GM21447 (cell line): ENCODE measurements around the gene PMM2.
"Not testable (repeated sequence)": the region's sequence is repeated elsewhere in the genome, so short reads cannot be mapped to it uniquely, and the experiment has no call there.

ENCODE experiments used
- ATAC-seq: cut with Tn5 transposase; IDR thresholded peaks from one replicate; pipeline ENCODE4 v1.9.1; 2021; ENCODE audit not compliant: unreplicated experiment

Gene PMM2

DNA sequence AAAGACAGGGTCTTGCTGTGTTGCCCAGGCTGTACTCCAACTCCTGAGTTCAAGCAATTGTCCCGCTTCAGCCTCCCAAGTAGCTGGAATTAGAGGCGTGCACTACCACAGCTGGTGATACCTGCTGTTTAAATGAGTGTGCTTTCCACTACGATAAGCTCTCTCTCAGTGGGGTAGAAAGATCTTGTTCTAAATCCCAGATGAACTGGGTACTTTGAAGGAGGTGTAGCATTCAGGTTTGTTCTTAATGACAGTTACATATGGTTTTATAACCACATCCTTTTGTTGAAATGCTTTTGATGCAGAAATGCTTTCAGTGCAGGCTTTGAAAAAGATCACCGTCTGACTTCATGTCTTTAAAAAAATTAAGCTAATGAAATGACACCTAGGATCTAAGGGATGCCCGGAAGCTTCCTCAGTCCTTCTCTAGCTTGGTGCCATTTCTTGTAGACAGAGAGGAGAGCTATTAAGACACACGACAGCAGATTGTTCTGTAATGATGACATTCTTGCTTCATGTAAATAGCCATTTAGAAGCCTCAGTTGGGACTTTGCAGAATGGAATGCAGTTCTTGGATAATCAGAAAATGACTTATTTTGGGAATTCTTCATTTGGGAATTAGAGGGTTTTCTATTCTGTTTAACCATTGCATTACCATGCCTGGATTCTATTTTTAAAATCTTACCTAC, 19.5 kb downstream of the PMM2 start:
- ATAC-seq = no peak

DNA sequence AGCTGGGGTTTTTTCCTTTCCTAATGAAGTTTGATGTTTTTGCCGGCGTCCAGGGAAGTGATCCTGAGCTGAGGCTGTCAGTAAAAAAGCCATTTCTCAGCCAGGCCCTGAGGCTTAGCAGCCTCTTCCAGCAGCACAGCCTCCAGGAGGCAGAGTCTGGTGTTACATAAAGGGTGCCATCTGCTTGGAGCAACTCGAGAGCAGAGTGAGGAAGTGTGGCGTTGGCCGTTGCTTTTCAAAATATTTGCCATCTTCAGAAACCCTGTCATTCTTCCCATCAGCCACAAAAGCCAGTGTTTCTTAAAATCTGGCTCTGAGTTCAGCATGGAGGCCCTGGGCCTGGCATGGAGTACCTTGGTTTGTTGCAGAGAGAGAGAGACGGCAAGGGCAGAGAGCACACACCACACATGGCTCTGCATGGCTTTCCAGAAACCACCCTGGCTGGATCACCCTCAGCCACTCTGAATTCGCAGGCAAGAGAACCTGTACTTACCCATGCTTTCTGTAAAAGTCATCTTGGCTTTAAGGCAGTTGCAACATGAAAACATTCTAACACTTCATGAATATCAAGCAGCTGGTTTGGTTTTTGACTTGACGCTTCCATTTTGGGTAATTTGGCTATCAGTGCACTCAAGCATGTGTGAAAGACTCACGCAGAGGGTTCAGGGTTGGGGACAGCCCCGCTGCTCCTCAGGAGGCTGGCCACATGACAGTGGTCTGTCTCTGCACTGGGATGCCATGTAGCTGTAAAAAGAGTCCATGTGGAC, 21.0 kb downstream of the PMM2 start:
- peak; percentile 77 for ATAC-seq

DNA sequence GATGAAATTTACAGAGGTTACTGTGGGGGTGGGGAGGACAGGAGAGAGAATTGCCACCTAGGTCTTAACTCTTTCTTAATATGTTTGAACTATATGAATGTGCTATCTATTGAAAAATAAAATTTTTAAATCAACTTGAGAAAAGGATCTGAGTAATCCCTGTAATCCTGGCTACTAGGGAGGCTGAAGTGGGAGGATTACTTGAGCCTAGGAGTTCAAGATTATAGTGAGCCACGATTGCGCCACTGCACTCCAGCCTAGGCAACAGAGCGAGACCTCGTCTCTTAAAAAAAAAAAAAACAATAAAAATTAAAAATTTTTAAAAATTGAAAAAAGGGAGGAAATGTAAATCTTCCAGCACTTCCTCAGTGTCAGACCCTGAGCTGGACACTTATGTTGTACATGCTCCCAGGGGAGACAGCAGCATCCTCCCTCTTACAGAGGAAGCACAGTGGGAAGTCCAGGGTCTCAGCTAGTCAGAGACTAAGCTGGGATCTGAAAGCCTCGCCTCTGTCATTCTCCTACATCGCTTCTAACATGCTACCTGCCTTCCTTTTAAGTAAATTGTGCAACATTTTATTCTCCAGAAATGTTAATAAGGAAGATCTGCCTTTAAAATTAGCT, 21.9 kb downstream of the PMM2 start:
- ATAC-seq = no peak

DNA sequence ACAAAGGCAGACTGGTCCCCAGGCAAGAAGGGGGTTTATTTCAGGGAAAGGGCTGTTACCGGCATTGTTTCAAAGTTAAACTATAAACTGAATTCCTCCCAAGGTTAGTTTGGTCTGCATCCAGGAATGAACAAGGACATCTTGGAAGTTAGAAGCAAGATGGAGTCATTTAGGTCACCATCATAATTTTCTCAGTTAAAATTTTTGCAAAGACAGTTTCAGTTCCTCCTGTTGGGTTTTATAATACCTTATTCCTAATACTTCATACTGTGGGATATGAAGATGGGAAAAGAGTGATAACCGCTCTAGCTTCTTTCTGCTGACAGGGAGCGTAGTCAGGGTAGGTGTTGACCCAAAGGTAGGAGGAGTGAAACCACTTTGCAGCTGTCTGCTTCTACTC, 24.8 kb downstream of the PMM2 start:
- ATAC-seq = no peak

DNA sequence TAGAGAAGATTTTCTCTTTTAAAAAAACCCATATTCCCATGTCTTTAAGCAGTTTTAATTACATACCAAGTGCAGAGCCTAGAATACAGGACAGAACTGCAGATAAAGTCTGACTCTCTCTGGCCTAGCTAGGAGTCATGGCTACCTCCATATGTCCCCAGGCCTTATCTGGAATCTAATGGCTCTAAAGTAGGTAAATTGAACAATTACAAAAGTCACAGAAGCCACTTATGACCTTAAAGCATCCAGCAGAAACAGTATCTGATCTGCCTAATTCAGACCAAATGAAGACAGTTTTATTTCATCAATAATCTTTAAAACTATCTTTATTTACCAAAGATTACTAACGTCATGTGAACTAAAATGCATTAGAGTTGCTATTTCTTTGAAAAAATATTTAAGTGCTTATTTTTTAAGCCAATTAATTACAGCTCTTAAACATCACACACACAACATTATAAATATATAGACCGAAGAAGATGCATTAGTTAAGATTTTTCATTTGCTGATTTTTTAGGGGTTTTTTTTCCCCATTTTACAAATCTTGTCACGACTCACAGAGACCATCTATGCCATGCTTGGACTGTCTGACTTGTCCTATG, 28.7 kb downstream of the PMM2 start:
- ATAC-seq = no peak

DNA sequence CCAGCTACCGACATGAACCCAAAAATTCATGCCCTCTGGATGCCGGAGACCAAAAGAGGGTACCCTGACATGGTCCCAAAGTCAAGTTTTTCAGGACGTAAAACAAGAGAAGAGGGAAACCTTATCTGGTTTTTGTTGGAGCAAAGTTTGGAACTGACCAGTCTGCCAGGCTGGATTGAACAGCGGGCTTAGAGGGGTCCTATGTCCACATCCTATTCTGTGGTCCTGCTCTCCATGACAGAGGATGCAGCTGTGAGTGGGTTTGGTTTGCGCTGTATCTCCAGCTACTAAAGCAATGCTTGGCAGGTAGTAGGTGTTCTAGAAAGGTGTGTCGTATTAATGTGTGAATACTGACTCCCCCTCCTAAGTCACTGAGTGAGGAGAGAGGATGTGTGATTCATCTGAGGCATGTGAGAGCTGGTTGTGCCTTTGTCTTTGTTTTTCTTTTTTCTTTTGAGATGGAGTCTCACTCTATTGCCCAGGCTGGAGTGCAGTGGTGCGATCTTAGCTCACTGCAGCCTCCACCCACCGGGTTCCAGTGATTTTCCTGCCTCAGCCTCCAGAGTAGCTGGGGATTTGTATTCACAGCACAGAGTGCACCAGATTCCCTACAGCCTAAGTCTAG, 31.0 kb downstream of the PMM2 start:
- no peak for ATAC-seq

DNA sequence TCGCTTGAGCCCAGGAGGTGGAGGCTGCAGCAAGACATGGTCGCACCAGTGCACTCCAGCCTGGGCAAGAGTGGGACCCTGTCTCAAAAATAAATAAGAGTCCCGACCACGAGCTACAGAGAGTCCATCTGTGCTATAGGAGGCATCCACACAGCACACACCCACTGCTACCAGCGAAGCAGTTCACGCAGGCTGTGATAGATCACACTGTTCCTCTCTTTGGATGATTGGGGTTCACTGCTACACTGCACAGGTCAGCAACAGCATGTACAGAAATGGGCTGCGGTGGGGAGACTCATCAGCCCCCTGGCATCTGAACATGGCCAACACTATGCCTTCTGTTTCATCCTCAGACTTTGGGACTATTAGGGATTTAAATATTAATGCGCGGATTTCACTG, 33.8 kb downstream of the PMM2 start:
- no peak for ATAC-seq

DNA sequence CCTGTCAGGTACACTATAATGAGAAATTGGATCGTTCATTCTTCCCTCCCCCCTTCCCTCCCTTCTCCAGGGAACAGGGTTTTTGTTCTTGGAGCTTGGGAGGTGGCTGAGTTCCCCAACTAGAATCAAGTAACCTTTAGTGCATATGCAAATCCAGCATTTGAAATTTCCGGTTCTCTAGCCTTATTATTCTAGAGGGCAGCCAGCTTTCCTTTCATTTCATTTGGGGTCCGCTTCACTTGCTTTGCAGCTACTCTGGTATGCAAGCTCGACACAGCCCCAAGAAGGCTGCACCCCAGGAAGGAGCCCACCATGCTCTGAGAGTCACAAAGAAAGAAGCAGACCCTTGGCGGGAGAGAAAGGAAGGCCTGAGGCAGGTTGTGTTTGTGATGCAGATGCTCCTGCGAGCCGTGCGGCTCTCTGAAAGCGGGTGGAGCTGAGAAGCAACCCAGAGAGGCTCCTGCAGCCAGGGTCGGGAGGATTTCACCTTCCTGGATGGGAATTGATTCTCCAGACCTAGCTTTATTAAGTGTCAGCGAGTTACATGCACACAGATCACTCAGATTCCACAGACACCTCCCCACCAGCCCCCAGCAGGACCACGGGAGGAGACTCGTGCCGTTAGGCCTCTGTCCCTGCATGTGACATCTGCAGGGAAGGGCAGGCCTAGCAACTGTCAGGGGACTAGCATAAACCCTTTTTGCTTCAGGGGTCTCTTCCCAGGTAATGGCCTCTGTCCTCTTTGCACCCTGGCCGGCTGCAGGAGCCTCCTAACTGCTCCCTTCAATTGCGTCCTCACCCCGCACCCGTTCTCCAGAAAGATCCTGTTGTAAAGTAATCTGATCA, 34.5 kb downstream of the PMM2 start:
- no peak for ATAC-seq

DNA sequence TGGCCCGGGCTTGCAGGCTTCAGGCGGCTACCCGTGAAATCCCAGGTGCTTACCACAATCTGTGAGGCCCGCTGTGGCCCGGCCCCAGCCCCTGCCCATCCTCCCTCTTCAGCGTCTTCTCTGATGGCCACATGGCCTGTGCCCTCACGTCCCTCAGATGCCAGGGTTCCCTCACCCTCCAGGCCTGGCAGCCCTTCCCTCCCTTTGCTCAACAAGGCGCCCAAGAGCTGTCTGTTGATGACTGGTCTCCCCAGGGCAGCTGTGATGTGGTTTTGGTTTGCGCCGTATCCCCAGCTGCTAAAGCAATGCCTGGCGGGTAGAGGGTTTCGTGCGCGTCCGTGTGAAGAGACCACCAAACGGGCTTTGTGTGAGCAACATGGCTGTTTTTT, 35.1 kb downstream of the PMM2 start:
- no peak for ATAC-seq

DNA sequence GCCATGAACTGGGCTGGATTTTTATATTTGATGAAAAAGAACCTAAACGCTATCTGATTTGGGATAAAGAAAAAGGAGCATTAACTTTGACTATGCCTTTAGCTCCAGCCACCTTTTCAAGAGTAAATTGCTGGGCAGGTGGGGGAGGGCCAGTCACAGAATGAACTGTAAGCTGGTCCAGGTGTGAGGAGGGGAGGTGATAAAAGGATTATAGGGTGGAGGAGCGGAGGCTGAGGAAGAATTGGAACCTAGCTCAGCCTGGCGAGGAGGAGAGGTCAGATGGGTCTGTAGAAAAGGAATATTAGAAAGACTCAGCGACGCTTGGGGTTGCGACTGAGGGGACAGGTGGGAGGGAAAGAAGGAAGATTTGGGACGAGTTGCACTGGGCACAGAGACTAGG, 39.2 kb downstream of the PMM2 start:
- ATAC-seq = not testable (repeated sequence)

DNA sequence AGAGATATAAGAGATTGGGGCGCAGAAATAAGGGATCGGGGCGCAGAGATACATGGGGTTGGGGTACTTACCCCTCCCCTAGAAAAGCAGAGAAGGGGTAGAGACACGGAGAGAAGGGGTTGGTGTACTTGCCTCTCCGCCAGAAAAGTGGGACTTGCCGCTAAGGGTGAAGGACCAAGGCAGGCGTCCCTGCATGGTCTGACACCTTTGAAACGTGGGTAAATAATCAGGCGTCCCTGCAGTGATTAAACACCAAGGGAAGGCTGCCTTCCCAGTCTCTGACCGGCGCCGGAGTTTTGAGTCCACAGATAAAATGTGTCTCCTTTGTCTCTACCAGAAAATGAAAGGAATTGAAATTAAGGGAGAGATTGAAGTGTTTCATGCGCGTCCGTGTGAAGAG, 40.0 kb downstream of the PMM2 start:
- ATAC-seq = not testable (repeated sequence)

DNA sequence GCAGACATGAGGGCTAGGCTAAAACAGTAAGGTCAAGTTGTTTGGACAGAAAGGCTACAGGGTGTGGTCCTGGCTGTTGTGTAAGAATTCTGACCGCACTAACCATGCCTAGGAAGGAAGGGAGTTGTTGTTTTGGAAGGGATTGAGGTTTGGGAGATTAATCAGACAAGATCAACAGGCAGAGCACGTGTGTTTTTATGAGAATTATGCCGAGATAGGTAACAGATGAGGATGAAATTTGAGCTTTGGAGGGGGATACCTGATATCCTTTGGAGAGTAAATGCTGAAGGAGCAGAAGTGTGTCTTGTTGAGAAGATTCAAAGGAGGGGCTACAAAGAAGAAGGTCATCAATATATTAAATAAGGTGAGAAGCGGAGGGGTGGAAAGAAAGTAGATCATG, 44.4 kb downstream of the PMM2 start:
- not testable (repeated sequence) for ATAC-seq

DNA sequence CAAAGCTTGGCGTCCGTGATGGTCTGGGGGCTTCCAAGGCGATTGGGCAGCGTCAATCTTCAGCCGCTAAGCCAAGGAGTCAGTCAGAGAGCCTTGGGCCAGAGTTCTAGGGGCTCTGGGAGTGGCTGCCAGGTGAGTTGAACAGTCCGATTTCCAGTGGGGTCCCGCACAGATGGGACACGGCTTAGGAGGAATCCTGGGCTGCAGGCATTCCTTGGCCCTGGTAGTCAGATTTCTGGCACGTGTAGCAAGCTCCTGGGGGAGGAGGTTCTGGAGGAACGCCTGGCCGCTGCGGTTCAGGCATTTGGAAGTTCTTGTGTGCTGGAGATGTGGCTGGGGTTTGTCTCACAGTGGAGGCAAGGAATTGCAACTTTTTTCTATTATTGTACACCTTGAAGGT, 45.7 kb downstream of the PMM2 start:
- ATAC-seq = not testable (repeated sequence)

DNA sequence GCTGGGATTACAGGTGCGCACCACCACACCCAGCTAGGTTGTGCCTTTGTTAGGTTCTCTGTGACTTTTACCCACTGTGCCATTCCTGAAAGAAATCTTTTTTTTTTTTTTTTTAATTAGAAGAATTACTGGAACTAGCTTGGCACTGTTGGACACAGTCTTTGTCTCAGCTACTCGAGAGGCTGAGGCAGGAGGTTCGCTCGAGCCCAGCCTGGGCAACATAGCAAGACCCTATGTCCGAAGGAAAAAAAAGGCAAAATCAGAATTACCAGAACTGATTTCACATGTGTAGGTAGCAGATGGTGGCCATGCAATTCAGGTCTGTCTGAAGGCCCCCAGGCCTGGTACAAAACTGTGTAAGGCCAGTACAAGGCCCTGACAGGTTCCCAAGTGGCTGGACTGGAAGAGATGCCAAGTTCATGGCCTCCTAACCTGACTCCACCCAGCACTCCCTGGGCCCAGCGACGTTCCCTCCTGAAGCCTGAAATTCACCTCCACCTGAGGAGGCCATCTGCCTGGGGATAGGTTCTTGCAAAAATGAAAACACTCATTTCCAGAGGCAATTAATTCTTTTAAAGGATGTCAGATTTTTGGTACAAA, 48.2 kb downstream of the PMM2 start:
- ATAC-seq = no peak

DNA sequence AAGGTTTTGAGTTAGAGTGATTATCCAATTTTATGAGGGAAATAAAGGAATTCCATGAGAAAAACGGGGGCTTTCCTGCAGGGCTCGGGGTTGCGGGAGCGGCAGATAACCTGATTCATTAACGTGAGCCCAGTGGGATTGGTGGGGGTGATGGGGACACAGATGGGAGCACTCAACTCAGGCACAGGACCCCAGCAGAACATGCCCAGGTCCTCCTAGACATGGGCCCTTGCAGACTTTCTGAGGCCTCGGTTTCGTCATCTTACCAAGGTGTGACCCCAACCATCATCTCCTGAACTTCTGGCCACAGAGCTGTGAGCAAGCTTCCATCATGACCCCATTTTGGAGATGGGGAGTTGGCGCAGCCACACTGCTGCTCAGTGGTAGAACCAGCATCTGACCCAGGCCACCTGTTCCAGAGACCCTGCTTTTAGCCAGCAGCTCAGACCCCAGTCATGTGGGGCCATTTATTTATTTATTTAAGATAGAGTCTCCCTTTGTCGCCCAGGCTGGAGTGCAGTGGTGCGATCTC, 48.8 kb downstream of the PMM2 start:
- no peak for ATAC-seq

DNA sequence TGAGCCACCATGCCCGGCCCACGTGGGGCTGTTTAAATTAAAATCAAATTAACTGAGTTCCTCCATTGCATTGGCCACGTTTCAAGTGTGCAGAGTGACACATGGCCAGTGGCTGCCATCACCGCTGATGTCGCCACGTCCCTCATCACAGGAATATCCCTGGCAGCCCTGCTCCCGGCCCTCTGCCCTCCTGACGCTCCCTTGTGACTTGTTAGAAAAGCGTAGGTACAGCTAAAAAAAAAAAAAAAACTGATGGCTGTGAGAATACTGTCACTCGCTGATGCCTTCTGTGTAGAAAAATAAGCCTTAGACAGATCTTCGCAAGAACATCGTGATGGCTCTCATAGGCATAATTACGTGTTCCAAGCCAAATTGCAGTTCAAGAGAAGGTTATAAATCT, 49.5 kb downstream of the PMM2 start:
- ATAC-seq = no peak

DNA sequence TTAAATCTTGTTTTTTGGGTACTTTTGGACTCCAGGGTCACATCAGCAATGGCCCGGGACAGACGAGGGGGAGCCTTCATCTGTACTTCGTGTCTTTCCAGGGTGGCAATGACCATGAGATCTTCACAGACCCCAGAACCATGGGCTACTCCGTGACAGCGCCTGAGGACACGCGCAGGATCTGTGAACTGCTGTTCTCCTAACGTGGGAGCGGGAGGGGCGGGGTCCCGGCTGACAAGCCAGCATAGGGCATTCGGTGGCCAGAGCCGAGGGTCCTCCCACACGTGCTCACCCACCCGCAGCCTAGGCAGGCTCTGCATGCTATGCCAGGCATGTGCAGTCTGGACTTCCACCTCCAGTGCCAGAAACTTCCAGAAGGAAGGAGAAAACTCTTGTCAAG, 50.0 kb downstream of the PMM2 start:
- no peak for ATAC-seq

DNA sequence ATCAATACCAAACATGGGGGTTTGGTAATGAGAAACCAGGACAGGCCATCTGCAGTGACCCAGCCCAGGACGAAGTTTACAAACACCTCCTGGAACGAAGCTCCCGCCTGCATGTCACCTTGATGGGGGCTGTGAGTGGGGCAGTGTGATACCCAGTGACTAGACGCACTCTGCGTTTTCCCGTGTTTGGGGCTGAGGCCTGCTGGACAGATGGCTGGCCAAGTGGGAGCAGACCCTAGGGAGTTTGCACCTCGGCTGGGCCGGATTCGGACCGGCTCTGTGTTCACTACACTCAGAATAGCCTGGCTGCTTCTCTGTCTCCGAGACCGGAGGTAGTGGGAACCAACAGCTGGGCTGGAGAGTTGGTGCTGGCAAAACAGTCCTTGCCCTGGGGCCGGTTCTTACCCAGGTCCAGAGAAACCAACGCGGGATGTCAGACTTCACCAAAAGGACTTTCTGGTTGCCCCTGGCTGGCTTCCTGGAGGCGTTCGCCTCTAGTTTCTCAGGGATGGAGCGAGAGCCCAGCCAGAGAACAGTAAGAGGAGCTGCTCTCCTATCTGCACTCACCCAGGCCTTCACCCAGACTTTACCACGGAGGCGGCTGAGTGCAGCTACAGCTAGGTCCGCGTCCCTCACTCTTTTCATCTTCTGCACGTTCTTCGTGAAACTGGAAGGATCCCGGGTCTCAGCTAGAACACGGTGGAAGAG, 50.7 kb downstream of the PMM2 start:
- ATAC-seq = no peak

DNA sequence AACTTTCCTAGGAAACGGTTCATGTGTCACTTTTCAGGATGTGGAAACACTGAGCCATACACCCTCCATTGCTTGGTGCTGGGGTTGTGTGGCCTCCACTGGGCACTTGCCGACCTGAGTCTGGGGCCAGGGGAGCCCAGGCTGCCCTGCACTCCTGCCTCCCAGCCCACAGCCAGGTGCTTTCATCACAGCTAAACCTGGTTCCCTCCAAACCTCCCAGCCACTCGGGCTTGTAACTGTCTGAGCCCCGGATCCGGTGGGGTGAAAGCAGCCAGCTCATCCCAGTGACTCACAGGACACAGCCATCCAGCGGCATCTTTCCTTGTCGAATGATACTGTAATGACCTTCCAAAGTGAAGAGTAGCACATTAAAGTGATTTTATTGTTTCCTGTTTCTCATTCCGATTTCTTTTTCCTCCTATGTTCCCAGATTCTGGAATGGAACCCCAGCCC, 51.3 kb downstream of the PMM2 start:
- ATAC-seq = no peak
